IMR-90 (cell line): ENCODE results near the gene CYP2F1. TPM values are rescaled to one million over a fixed set of nuclear protein-coding genes. Genes with fewer than 3 reads are reported as not detected.

Experiments used
- ATAC-seq: fragments of 200-7000 bp; cut with Tn5 transposase; 2 replicates; pipeline ENCODE4 v1.9.1; 2020; ENCODE audit warnings: low read depth, mild to moderate bottlenecking, moderate library complexity
- BruUV-seq: library from RNA; stranded (reverse); fragments of 400-500 nt; replicated peaks from 2 replicates; lab custom pipeline; 2021; lab: Mats Ljungman, UMichigan
- CTCF ChIA-PET: fragments of 300-600 bp; formaldehyde crosslinking; extraction: SDS; loops from one replicate; lab custom pipeline; 2021; ENCODE audit warnings: antibody characterized with exemption; lab: Yijun Ruan, JAX
- POLR2A ChIA-PET: fragments of 300-600 bp; sonication (Branson Sonifier 250); formaldehyde crosslinking; loops from one replicate; lab custom pipeline; 2022; ENCODE audit warnings: antibody characterized with exemption; ENCODE audit not compliant: unreplicated experiment; lab: Charles Lee
- DNase-seq: peaks from one replicate; pipeline ENCODE4 v3.0.0; 2013
- H2AFZ ChIP-seq: replicated peaks from 2 replicates; pipeline ENCODE3; 2013; ENCODE audit warnings: low read length, mild to moderate bottlenecking; ENCODE audit not compliant: poor library complexity
- H2AK5ac ChIP-seq: 2 replicates; pipeline ENCODE4 v1.6.1; 2013; ENCODE audit warnings: low read depth, low read length, inconsistent platforms
- H2AK9ac ChIP-seq: replicated peaks from 2 replicates; pipeline ENCODE3; 2013; ENCODE audit warnings: mild to moderate bottlenecking, low read depth, low read length, moderate library complexity; ENCODE audit not compliant: poor library complexity
- H2BK120ac ChIP-seq: 2 replicates; pipeline ENCODE4 v1.6.1; 2013; ENCODE audit warnings: low read depth, low read length, inconsistent platforms
- H2BK15ac ChIP-seq: 3 replicates; pipeline ENCODE4 v1.6.1; 2013; ENCODE audit warnings: low read depth, low read length, inconsistent platforms
- H2BK20ac ChIP-seq: 2 replicates; pipeline ENCODE4 v1.6.1; 2013; ENCODE audit warnings: low read depth, mild to moderate bottlenecking, inconsistent platforms, low read length, moderate library complexity
- H2BK5ac ChIP-seq: 2 replicates; pipeline ENCODE4 v1.6.1; 2013; ENCODE audit warnings: mild to moderate bottlenecking, low read depth, low read length, inconsistent platforms; ENCODE audit not compliant: poor library complexity, severe bottlenecking
- H3K14ac ChIP-seq: replicated peaks from 2 replicates; pipeline ENCODE4 v1.6.1; 2013; ENCODE audit warnings: low read depth, low read length, inconsistent platforms
- H3K18ac ChIP-seq: 2 replicates; pipeline ENCODE4 v1.6.1; 2013; ENCODE audit warnings: low read depth, low read length, control low read depth
- H3K23ac ChIP-seq: 2 replicates; pipeline ENCODE4 v1.6.1; 2013; ENCODE audit warnings: low read depth, low read length, inconsistent platforms
- H3K27ac ChIP-seq: 2 replicates; pipeline ENCODE4 v1.5.1; 2013; ENCODE audit warnings: mild to moderate bottlenecking, control low read depth, low read length; ENCODE audit not compliant: insufficient read depth
- H3K27me3 ChIP-seq: 2 replicates; pipeline ENCODE4 v1.6.1; 2013; ENCODE audit warnings: low read length; ENCODE audit not compliant: control insufficient read depth, insufficient read depth
- H3K36me3 ChIP-seq: 2 replicates; pipeline ENCODE4 v1.6.1; 2013; ENCODE audit warnings: low read length, mixed read lengths; ENCODE audit not compliant: control insufficient read depth, insufficient read depth
- H3K4ac ChIP-seq: 2 replicates; pipeline ENCODE4 v1.6.1; 2013; ENCODE audit warnings: low read depth, low read length, inconsistent platforms
- H3K4me1 ChIP-seq: 2 replicates; pipeline ENCODE4 v1.6.1; 2013; ENCODE audit warnings: low read length, mixed read lengths; ENCODE audit not compliant: control insufficient read depth, insufficient read depth
- H3K4me2 ChIP-seq: 2 replicates; pipeline ENCODE4 v1.6.1; 2013; ENCODE audit warnings: low read depth, mild to moderate bottlenecking, control low read depth, low read length, moderate library complexity
- H3K4me3 ChIP-seq: 2 replicates; pipeline ENCODE4 v1.5.1; 2013; ENCODE audit warnings: low read depth, mild to moderate bottlenecking, control low read depth, low read length, moderate library complexity; ENCODE audit not compliant: insufficient read depth
- H3K56ac ChIP-seq: 2 replicates; pipeline ENCODE4 v1.6.1; 2013; ENCODE audit warnings: low read length, inconsistent platforms; ENCODE audit not compliant: insufficient read depth; ENCODE audit errors: extremely low read depth
- H3K79me1 ChIP-seq, 2 experiments: 2 replicates each; pipeline ENCODE4 v1.6.1; 2013; ENCODE audit warnings: low read length in 2 of 2, inconsistent platforms in 1 of 2, low read depth in 1 of 2
- H3K9ac ChIP-seq: 2 replicates; pipeline ENCODE4 v1.6.1; 2013; ENCODE audit warnings: low read depth, low read length, control low read depth
- H3K9me1 ChIP-seq: 2 replicates; pipeline ENCODE4 v1.6.1; 2013; ENCODE audit warnings: low read length, inconsistent platforms; ENCODE audit not compliant: insufficient read depth
- H3K9me3 ChIP-seq: 2 replicates; pipeline ENCODE4 v1.6.1; 2013; ENCODE audit warnings: low read length; ENCODE audit not compliant: control insufficient read depth, insufficient read depth
- H4K20me1 ChIP-seq: 2 replicates; pipeline ENCODE4 v1.6.1; 2013; ENCODE audit warnings: low read length, inconsistent platforms; ENCODE audit not compliant: insufficient read depth
- H4K5ac ChIP-seq: 2 replicates; pipeline ENCODE4 v1.6.1; 2013; ENCODE audit warnings: mild to moderate bottlenecking, low read depth, low read length, control low read depth
- H4K8ac ChIP-seq, 2 experiments: 2 replicates each; pipeline ENCODE4 v1.6.1; 2013; ENCODE audit warnings: low read depth in 2 of 2, low read length in 2 of 2, control low read depth in 1 of 2, inconsistent platforms in 1 of 2
- H4K91ac ChIP-seq: 2 replicates; pipeline ENCODE4 v1.6.1; 2013; ENCODE audit warnings: low read depth, low read length, inconsistent platforms; ENCODE audit not compliant: insufficient read depth
- BHLHE40 ChIP-seq: fragments of 150-350 bp; IDR thresholded peaks from 2 replicates; pipeline ENCODE4 v1.6.1; 2016; ENCODE audit warnings: mild to moderate bottlenecking, low read depth, low read length
- CEBPB ChIP-seq: IDR thresholded peaks from 2 replicates; pipeline ENCODE4 v1.6.1; 2012; ENCODE audit warnings: low read depth, low read length, improper control_type of control experiment
- FOS ChIP-seq: fragments of 150-350 bp; IDR thresholded peaks from 2 replicates; pipeline ENCODE4 v1.6.1; 2016; ENCODE audit warnings: low read depth, low read length
- MAFK ChIP-seq: IDR thresholded peaks from 2 replicates; pipeline ENCODE4 v1.6.1; 2012; ENCODE audit warnings: low read depth, low read length, improper control_type of control experiment
- MAZ ChIP-seq: IDR thresholded peaks from 2 replicates; pipeline ENCODE4 v1.6.1; 2012; ENCODE audit warnings: low read depth, mild to moderate bottlenecking, low read length, improper control_type of control experiment, moderate library complexity, borderline replicate concordance
- NFE2L2 ChIP-seq: fragments of 150-350 bp; IDR thresholded peaks from 2 replicates; pipeline ENCODE4 v1.6.1; 2016; ENCODE audit warnings: low read depth, mild to moderate bottlenecking, low read length
- POLR2A ChIP-seq: IDR thresholded peaks from 2 replicates; pipeline ENCODE4 v1.6.1; 2012; ENCODE audit warnings: mild to moderate bottlenecking, low read depth, low read length
- RAD21 ChIP-seq: IDR thresholded peaks from 2 replicates; pipeline ENCODE4 v1.6.1; 2012; ENCODE audit warnings: low read length, improper control_type of control experiment
- RCOR1 ChIP-seq: IDR thresholded peaks from 2 replicates; pipeline ENCODE4 v1.6.1; 2012; ENCODE audit warnings: mild to moderate bottlenecking, low read length, improper control_type of control experiment; ENCODE audit not compliant: insufficient replicate concordance
- RFX5 ChIP-seq: IDR thresholded peaks from 2 replicates; pipeline ENCODE4 v1.8.0; 2012; ENCODE audit warnings: low read depth, mild to moderate bottlenecking, low read length, moderate library complexity
- SMC3 ChIP-seq: fragments of 150-350 bp; IDR thresholded peaks from 2 replicates; pipeline ENCODE4 v1.6.1; 2016; ENCODE audit warnings: low read depth, mild to moderate bottlenecking, antibody characterized with exemption, low read length, moderate library complexity
- USF2 ChIP-seq: fragments of 150-350 bp; IDR thresholded peaks from 2 replicates; pipeline ENCODE4 v1.6.1; 2017; ENCODE audit warnings: mild to moderate bottlenecking, antibody characterized with exemption, low read length, low read depth
- WGBS, 2 experiments: methylation state at CpG; one replicate each; pipeline versions ENCODE4 v1.1.5 to v1.1.7; 2013; ENCODE audit warnings: missing lambda C conversion rate in 2 of 2; ENCODE audit not compliant: insufficient read length in 1 of 2; ENCODE audit errors: extremely low coverage in 2 of 2; 5-methylcytosine and 5-hydroxymethylcytosine counted together
- dilution Hi-C: fragments of 300-500 bp; cut with HindIII; formaldehyde crosslinking; loops from one replicate; pipeline ENCODE4 v1.14.3; 2018; ENCODE audit warnings: low sequenced_read_pairs; ENCODE audit not compliant: unreplicated experiment
- in situ Hi-C: fragments of 300-500 bp; cut with MboI; formaldehyde crosslinking; loops from 3 replicates; pipeline ENCODE4 v1.14.3; 2019; ENCODE audit warnings: low sequenced_read_pairs, inconsistent platforms, mixed read lengths
- intact Hi-C: fragments of 100-400 bp; cut with micrococcal nuclease; formaldehyde crosslinking; loops from 2 replicates; pipeline ENCODE4 v1.10.0; 2022
- polyA plus RNA-seq, 3 experiments: library from polyadenylated mRNA; depleted of rRNA; stranded (reverse); fragments of >200 nt; gene quantifications; 2 replicates each; pipeline ENCODE4 v1.2.3, GENCODE V29; 2012; ENCODE audit warnings: low replicate concordance in 1 of 3
- total RNA-seq: library from RNA; depleted of rRNA; stranded (reverse); fragments of >200 nt; gene quantifications from 2 replicates; pipeline ENCODE4 v1.2.3, GENCODE V29; 2012
- TF ChIP-seq, protein P1 (sequence below): conservative IDR thresholded peaks from 2 replicates; pipeline ENCODE4 v1.5.1; 2012; ENCODE audit warnings: mild to moderate bottlenecking, low read depth, low read length, improper control_type of control experiment

Gene CYP2F1
- total and polyA plus RNA-seq, 2 of the 4 experiments (the other 2 are of a cell fraction) = not detected

- dilution Hi-C loops = no loop called here
- Histone ChIP-seq H3K4me3 (no peak overlapping the region), H2AFZ (peak overlapping the region; percentile 3), H3K36me3 (no peaks in the 10 kb centered on the region), H3K4me2 (no peak overlapping the region), H2BK120ac (no peak overlapping the region), H2BK20ac (no peak overlapping the region), H3K18ac (no peak overlapping the region), H4K8ac (no peak overlapping the region), H3K79me1 (no peaks in the 10 kb centered on the region), H3K9me1 (no peaks in the 10 kb centered on the region), H4K91ac (no peak overlapping the region), H4K5ac (no peak overlapping the region), H4K20me1 (no peaks in the 10 kb centered on the region), H3K23ac (no peak overlapping the region), H3K27ac (no peak overlapping the region), H3K27me3 (no peaks in the 10 kb centered on the region; the same call in 1 of the 2 replicates), H3K14ac (no peak overlapping the region), H3K9ac (no peak overlapping the region), H2BK15ac (no peak overlapping the region), H2AK9ac (no peak overlapping the region), H3K9me3 (no peaks in the 10 kb centered on the region), H2AK5ac (no peak overlapping the region), H3K4me1 (no peaks in the 10 kb centered on the region), H3K4ac (no peak overlapping the region), H3K56ac (no peak overlapping the region), H2BK5ac (no peak overlapping the region)
- CTCF ChIA-PET = no interaction called here
- TF ChIP-seq RAD21 = no peak
- no peak for TF ChIP-seq MAFK
- TF ChIP-seq FOS = no peak
- TF ChIP-seq BHLHE40 = no peak
- no peak for TF ChIP-seq NFE2L2
- no peak for TF ChIP-seq RFX5
- TF ChIP-seq SMC3 = no peak
- no peak for TF ChIP-seq CEBPB
- no peak for TF ChIP-seq USF2
- TF ChIP-seq POLR2A = no peak
- TF ChIP-seq, protein P1, sequence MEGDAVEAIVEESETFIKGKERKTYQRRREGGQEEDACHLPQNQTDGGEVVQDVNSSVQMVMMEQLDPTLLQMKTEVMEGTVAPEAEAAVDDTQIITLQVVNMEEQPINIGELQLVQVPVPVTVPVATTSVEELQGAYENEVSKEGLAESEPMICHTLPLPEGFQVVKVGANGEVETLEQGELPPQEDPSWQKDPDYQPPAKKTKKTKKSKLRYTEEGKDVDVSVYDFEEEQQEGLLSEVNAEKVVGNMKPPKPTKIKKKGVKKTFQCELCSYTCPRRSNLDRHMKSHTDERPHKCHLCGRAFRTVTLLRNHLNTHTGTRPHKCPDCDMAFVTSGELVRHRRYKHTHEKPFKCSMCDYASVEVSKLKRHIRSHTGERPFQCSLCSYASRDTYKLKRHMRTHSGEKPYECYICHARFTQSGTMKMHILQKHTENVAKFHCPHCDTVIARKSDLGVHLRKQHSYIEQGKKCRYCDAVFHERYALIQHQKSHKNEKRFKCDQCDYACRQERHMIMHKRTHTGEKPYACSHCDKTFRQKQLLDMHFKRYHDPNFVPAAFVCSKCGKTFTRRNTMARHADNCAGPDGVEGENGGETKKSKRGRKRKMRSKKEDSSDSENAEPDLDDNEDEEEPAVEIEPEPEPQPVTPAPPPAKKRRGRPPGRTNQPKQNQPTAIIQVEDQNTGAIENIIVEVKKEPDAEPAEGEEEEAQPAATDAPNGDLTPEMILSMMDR = no peak
- TF ChIP-seq RCOR1 = no peak
- TF ChIP-seq MAZ = no peak
- DNase-seq = no peak
- no peak for ATAC-seq
- POLR2A ChIA-PET = no interaction called here
- 98% methylated on average over 8 of the region's 11 CpGs; no CpG with 5 or more reads in 1 of the 2 experiments for WGBS, 2 experiments
- BruUV-seq = no TSS peak
- intact Hi-C loops = no loop called here
- in situ Hi-C loops = no loop called here
Measured at GRCh38 chr19:41123716-41124294, 9.6 kb downstream of the CYP2F1 start.
